Breast epithelium (tissue), 3 donors: ENCODE data around the gene ZNF619.

Experiments
- POLR2A ChIP-seq: fragments of 450-650 bp; IDR thresholded peaks from one replicate; pipeline ENCODE4 v1.6.1; 2016; ENCODE audit warnings: antibody characterized with exemption, mild to moderate bottlenecking, moderate library complexity
- TF ChIP-seq, protein P1 (sequence below), 3 donors: fragments of 450-650 bp; IDR thresholded peaks; one replicate each; pipeline ENCODE4 v1.5.1; 2016 to 2017; ENCODE audit warnings: antibody characterized with exemption in 3 of 3, mild to moderate bottlenecking in 3 of 3, moderate library complexity in 3 of 3

DNA sequence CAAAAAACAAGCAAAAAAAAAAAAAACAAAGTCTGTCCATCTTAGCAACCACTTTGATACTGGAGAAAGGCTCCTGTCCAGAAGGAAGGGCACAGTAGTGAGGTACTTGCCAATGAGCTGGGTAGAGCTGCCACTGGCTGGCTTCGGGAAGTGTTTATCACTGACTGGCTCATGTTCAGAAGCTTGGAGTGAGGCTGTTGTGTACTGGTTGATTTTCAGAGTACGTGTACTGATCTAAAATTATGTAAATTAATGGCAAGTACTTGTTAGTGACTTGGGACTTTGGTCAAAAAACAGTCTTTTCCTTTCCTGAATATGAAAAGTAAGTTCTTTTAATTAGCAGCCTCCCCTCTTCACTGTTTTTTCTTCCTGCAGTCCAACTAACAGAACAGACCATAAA, 46.9 kb downstream of the ZNF619 start:
- TF ChIP-seq, protein P1, sequence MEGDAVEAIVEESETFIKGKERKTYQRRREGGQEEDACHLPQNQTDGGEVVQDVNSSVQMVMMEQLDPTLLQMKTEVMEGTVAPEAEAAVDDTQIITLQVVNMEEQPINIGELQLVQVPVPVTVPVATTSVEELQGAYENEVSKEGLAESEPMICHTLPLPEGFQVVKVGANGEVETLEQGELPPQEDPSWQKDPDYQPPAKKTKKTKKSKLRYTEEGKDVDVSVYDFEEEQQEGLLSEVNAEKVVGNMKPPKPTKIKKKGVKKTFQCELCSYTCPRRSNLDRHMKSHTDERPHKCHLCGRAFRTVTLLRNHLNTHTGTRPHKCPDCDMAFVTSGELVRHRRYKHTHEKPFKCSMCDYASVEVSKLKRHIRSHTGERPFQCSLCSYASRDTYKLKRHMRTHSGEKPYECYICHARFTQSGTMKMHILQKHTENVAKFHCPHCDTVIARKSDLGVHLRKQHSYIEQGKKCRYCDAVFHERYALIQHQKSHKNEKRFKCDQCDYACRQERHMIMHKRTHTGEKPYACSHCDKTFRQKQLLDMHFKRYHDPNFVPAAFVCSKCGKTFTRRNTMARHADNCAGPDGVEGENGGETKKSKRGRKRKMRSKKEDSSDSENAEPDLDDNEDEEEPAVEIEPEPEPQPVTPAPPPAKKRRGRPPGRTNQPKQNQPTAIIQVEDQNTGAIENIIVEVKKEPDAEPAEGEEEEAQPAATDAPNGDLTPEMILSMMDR (IDR thresholded peaks at IDR 0.05): no peak
- TF ChIP-seq POLR2A: no peak
